ENCODE measurements around the gene AMOTL1.

The AMOTL1 gene

DNA sequence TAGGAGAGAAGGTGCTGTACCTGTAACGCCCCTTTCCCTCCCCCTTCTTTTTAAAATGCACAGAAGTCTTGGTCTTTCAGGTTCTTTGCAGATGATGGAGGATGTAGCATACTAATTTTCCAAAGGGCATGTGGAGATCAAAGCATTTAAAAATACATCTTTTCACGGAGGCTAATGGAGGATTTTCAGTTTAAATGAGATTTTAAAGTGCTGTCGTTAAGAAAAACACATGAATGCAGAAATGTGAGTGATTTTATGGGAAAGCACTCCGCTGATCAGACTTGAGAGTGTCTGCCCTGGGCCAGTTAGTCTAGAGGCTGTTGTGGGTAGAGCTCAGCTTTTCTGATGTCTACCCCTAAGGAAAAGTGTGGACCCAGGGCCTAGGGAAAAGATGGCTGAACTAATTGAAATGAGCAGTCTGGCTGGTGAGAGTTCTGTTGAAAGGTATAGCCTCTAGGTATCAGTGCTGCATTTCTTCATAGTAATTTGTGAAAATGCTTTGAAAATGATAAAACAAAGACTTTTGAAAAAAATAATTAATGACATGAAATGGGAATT, 2.5 kb downstream of the AMOTL1 start:
- TF ChIP-seq, protein P1, sequence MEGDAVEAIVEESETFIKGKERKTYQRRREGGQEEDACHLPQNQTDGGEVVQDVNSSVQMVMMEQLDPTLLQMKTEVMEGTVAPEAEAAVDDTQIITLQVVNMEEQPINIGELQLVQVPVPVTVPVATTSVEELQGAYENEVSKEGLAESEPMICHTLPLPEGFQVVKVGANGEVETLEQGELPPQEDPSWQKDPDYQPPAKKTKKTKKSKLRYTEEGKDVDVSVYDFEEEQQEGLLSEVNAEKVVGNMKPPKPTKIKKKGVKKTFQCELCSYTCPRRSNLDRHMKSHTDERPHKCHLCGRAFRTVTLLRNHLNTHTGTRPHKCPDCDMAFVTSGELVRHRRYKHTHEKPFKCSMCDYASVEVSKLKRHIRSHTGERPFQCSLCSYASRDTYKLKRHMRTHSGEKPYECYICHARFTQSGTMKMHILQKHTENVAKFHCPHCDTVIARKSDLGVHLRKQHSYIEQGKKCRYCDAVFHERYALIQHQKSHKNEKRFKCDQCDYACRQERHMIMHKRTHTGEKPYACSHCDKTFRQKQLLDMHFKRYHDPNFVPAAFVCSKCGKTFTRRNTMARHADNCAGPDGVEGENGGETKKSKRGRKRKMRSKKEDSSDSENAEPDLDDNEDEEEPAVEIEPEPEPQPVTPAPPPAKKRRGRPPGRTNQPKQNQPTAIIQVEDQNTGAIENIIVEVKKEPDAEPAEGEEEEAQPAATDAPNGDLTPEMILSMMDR (IDR thresholded peaks at IDR 0.05; ENCODE audit: insufficient read depth, low read length, poor library complexity, severe bottlenecking) = no peak
- Histone ChIP-seq H3K36me3 (ENCODE audit: control insufficient read depth, insufficient read depth, low read length) (no peaks in the 10 kb centered on the region), H3K4me3 (replicated peaks; ENCODE audit: low read depth, low read length) (no peak overlapping the region), H3K27me3 (replicated peaks; ENCODE audit: control insufficient read depth, insufficient read depth, low read length) (no peaks in the 10 kb centered on the region; the same call in 1 of the 2 replicates)
- DNase-seq (ENCODE audit: extremely low read depth, insufficient read length) = no peak

DNA sequence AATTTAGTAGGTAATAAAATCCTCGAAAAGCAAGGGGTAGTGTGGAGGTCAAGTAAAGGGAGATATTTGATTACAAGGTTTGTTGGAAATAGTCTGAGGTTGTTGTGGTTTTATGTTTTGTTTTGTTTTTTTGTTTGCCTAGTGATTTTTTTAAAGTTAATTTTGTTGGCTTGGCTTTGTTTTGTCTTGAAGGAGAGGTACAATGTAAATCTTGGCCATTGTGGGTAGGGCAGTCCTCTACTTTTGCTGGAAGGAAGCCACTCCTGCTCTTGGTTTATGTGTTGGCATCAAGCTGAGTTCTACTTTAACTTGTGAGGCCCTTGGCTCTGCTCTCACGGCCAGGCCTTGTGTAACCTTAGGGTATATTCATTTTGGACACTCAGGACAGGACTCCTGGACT, 3.2 kb downstream of the AMOTL1 start:
- TF ChIP-seq, protein P1 (IDR thresholded peaks at IDR 0.05; ENCODE audit: insufficient read depth, low read length, poor library complexity, severe bottlenecking) = no peak
- no peak overlapping the region for H3K4me3 ChIP-seq (replicated peaks; ENCODE audit: low read depth, low read length)
- H3K27me3 ChIP-seq (replicated peaks; ENCODE audit: control insufficient read depth, insufficient read depth, low read length) = no peaks in the 10 kb centered on the region; the same call in 1 of the 2 replicates
- DNase-seq (ENCODE audit: extremely low read depth, insufficient read length) = no peak
- no peaks in the 10 kb centered on the region for H3K36me3 ChIP-seq (ENCODE audit: control insufficient read depth, insufficient read depth, low read length)

DNA sequence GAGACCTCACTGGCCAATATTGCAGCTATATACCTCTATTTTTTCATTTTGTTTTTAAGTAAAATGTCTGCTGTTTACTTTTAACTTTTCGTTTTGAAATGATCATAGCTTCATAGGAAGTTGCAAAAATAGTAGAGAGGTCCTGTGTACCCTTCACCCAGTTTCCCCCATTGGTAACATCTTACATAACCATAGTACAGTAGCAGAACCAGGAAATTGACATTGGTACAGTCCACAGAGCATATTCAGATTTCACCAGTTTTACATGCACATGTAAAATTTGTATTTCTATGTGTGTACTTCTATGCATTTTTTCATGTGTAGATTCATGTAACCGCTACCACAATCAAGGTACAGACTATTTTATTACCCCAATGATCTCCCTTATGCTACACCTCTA, 3.8 kb downstream of the AMOTL1 start:
- TF ChIP-seq, protein P1 (IDR thresholded peaks at IDR 0.05; ENCODE audit: insufficient read depth, low read length, poor library complexity, severe bottlenecking) = no peak
- Histone ChIP-seq H3K4me3 (replicated peaks; ENCODE audit: low read depth, low read length) (no peak overlapping the region), H3K36me3 (ENCODE audit: control insufficient read depth, insufficient read depth, low read length) (no peaks in the 10 kb centered on the region), H3K27me3 (replicated peaks; ENCODE audit: control insufficient read depth, insufficient read depth, low read length) (no peaks in the 10 kb centered on the region; the same call in 1 of the 2 replicates)
- no peak for DNase-seq (ENCODE audit: extremely low read depth, insufficient read length)

DNA sequence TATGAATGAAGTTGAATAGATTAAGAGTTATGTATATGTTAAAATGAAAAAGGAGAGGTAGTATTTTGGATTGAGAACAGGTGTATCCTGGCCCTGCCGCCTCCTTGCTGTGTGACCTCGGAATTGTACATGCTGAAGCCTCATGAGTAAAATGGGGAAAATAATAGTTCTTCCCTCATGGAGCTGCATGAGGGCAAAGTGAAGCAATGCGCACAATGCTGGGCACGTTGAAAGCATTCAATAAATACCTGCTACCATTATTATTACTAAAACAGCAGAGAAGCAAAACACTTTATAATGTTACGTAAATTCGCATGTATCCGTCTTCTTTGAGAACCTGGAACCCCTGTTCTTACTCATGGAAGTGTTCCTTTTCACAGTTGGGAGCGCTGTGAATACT, 5.7 kb downstream of the AMOTL1 start:
- no peaks in the 10 kb centered on the region for H3K36me3 ChIP-seq (ENCODE audit: control insufficient read depth, insufficient read depth, low read length)
- no peak for DNase-seq (ENCODE audit: extremely low read depth, insufficient read length)
- no peak overlapping the region for H3K4me3 ChIP-seq (replicated peaks; ENCODE audit: low read depth, low read length)
- TF ChIP-seq, protein P1 (IDR thresholded peaks at IDR 0.05; ENCODE audit: insufficient read depth, low read length, poor library complexity, severe bottlenecking) = no peak
- H3K27me3 ChIP-seq (replicated peaks; ENCODE audit: control insufficient read depth, insufficient read depth, low read length) = no peaks in the 10 kb centered on the region; the same call in 1 of the 2 replicates

DNA sequence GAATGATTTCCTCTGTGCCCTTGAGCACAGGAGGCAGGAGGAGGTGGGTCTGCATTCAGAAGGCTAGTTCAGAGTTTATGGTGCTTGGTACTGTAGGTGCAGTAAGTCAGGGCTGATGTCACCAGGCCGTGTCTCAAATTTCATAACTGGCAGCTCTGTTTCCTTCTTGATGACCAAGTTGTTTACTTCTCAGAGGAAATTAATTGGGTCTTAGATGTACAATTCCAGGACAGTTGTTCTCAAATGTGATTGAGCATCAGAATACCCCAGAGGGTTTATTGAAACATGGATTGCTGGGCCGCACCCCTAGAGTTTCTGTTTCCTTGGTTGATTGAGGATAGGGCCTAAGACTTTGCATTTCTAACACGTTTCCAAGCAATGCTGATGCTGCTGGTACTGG, 6.2 kb downstream of the AMOTL1 start:
- Histone ChIP-seq H3K27me3 (replicated peaks; ENCODE audit: control insufficient read depth, insufficient read depth, low read length) (no peaks in the 10 kb centered on the region; the same call in 1 of the 2 replicates), H3K36me3 (ENCODE audit: control insufficient read depth, insufficient read depth, low read length) (no peaks in the 10 kb centered on the region), H3K4me3 (replicated peaks; ENCODE audit: low read depth, low read length) (no peak overlapping the region)
- TF ChIP-seq, protein P1 (IDR thresholded peaks at IDR 0.05; ENCODE audit: insufficient read depth, low read length, poor library complexity, severe bottlenecking) = no peak
- no peak for DNase-seq (ENCODE audit: extremely low read depth, insufficient read length)

All from GM06990 (cell line).